ENCODE measurements around the gene ZNF22.

The ZNF22 gene

DNA sequence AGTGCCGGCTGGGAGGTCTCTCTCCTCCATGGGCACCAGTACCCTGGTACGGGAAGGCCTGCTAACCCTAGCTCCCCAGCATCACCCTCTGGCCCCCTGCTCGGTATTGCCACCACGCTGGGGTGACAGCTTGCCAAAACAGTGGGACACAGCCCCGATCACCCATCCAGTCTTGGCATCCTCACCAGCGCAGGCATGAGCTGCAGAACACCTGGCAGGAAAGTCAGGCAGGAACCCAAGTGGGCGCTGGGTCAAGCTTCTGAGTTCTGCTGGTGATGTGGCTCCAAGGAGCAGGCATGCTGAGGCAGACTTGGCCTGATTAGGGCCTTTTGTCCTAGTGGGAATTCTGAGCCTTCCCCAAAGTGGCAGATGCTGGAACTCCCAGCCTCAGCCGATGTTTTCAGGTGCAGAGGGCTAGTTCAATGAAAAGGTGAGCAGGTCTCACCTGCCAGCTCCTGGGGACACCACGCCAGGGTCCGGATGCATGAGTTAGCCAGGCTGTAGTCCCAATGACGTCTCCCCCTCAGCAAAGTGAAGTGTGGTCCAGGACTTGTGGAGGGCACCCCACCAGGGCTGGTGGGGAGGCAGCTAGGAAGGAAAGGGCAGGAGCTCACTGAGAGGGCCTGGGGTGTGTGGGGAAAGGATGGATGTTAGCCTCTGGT is 8.5 kb upstream of the ZNF22 start:
- TF ChIP-seq CTCF (IDR thresholded peaks at IDR 0.05): no peak

DNA sequence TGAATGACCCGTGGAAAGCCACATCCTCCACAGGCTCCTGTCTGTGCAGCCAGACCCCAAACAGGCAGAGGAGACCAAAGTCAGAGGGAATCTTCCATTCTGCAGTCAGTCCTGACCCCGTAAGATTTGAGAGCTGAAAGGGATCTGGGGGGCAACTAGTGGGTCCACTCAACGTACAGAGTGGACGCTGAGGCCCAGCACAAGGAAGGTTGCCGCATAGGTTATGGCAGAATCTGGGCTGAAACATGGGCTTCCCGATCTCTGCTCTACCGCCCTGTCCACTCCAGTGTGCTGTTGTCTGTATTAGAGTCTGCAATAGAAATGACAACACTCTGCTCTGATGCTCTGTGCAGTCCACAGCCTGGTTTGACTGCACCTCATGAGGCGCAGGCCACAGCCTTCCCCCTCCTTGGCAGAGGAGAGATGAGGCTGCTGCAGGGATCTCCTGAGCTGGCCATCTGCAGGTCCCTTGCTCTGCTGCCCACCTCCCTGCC is 7.9 kb upstream of the ZNF22 start:
- TF ChIP-seq CTCF (IDR thresholded peaks at IDR 0.05): no peak

GRCh38 chr10:44993226-44993921 is 7.3 kb upstream of the ZNF22 start:
- no peak for TF ChIP-seq CTCF (IDR thresholded peaks at IDR 0.05)

DNA sequence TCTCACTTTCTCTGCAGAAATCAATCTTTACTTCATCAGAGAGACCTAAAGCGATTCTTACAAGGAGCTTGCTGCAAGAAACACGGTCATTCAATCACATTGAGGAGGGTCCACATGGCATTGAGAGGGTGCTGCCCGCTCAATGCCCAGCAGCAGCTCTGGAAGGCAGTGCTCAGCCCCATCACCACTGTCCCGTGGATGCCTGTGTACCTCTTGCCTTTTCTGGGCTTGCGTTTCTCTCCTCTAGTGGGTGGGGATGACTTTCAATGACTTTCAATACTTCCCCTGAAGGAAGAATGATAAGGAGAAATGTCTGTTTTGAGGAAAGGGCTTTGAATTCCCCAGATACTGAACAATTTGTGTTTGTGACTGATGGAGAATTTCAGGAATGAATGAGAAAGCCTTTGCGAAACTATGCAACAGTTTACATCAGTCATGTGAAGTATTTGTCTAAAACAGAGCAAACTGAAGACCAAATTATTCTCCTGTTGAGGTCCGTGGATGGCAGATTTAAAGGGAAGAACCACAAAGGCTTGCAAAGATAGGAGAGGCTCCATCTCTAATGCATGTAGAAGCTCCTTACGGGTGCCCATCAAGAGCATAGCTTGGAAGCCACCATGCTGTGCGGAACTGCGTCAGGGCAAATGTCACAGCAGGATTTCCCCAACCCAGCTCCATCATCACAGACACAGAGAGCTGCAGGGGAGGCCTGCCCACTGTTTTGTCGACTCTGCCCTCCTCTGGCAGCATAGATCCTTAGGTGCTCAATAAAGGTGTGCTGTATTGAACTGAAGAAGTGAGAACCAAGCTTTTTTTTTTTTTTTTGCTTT is 6.6 kb upstream of the ZNF22 start:
- no peak for TF ChIP-seq CTCF (IDR thresholded peaks at IDR 0.05)

DNA sequence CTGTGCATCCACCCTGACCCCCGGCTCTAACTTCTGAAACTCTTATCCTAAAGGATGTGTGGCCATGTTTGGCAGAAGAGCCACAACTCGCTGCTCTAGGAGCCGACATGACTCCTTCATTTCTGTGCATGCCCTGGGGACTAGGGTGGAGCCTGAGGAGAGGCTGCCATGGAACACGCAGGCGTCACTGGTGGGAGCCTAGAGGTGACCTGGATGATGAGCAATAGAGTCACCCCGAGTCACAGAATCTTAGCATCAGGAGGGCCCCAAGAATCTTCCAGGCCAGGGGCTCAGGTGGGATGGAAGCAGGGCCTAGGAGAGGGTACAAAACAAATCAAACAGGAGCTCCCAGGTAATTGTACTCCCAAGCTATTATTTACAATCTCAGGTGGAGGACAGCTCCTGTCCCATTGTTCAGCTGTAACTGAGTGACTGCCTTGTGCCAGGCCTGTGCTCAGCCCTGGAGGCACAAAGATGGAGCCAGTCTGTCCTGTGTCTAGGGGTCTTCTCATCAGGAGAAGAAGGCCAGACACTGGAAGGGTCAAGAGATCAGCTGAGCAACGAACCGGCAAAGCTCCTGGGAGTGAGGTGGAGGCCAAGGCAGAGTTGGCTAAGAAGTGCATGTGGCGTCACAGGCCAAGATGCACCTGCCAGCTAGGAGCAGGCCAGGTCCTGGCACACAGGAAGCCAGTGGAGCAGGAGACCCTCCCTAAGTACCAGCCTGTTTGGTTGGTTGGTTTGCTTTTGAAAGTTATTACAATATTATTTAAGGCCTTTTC is 5.8 kb upstream of the ZNF22 start:
- no peak for TF ChIP-seq CTCF (IDR thresholded peaks at IDR 0.05)

DNA sequence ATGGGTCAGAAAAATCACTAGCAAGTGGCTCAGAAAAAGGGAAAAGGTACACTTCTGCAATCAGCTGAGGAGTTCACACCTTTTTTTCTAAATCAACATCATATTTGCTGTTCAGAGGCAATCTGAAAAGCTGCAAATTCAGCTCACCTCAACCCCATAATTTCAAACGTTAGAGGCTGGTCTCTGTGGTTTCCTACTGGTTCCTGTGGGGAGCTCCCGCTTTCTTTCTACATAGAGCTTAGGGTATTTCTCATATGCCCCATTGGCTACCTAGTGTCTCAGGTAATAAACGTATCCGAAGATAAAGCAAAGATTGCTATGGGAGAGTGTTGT is 5.2 kb upstream of the ZNF22 start:
- TF ChIP-seq CTCF (IDR thresholded peaks at IDR 0.05): no peak
